NCI-H1417 (cell line): Measurements from ENCODE around the gene C2orf81.
"Not testable (repeated sequence)": the region's sequence is repeated elsewhere in the genome, so short reads cannot be mapped to it uniquely, and the experiment has no call there.

ENCODE experiments used
- DNase-seq, 3 experiments: peaks; one replicate each; lab custom pipeline; 2025; lab: John Stamatoyannopoulos, UW

Gene C2orf81

DNA sequence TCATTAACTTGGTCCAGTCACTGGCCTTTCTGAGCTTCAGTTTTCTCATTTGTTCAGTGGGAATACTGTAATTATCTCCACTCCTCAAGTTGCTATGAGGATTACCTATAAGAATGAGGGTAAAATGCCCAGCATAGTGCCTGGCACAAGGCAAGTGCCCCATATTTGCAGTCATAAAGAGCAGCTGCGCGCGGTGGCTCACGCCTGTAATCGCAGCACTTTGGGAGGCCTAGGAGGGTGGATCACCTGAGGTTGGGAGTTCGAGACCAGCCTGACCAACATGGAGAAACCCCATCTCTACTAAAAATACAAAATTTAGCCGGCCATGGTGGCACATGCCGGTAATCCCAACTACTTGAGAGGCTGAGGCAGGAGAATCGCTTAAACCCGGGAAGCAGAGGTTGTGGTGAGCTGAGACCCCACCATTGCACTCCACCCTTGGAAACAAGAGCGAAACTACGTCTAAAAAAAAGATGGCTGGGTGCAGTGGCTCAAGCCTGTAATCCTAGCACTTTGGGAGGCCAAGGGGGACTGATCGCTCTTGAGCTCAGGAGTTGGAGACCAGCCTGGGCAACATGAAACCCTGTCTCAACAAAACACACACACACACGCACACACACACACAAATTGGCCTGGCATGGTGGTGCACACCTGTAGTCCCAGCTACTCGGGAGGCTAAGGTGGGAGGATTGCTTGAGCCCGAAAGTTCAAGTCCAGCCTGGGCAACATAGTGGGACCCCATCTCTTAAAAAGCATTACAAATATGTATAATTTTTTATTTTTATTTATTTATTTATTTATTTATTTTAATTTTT, 21.3 kb upstream of the C2orf81 start:
- not testable (repeated sequence) for DNase-seq

- DNase-seq, result peak in 2 of 3 experiments; percentile 72 to 93
Measured at GRCh38 chr2:74441690-74442482, 20.5 kb upstream of the C2orf81 start, which contains the start of gene RTKN. Gene RTKN (minus strand): TSS chr2:74441937. CDS start chr2:74441816, 121 bp downstream.

GRCh38 chr2:74441170-74441689, 19.8 kb upstream of the C2orf81 start:
- no peak for DNase-seq

- DNase-seq, result peak; percentile 8 to 97 (median 96)
Measured at GRCh38 chr2:74440378-74441169, 19.2 kb upstream of the C2orf81 start.

- no peak for DNase-seq
Measured at GRCh38 chr2:74439803-74440377, 18.5 kb upstream of the C2orf81 start.

GRCh38 chr2:74439373-74439772, 18.0 kb upstream of the C2orf81 start:
- DNase-seq, result no peak

DNA sequence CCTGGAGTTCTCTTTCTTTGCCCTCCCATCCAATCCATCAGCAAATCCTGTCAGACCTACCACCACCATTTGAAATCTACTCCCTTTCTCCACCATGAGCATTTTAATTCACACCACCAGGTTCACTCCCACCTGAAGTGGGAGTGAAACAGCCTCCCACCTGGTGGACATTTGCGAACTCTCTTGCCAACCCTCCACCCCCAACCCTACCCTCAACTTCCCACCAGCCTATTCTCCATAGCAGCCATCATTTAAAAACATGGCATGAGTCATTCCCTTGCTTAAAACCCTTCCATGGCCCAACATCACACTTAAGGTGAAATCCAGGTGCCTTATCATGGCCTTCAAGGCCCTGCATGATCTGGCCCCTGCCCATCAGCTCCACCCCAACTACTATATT, 16.8 kb upstream of the C2orf81 start:
- no peak for DNase-seq

- DNase-seq, result no peak
Measured at GRCh38 chr2:74436848-74437695, 15.7 kb upstream of the C2orf81 start.

DNA sequence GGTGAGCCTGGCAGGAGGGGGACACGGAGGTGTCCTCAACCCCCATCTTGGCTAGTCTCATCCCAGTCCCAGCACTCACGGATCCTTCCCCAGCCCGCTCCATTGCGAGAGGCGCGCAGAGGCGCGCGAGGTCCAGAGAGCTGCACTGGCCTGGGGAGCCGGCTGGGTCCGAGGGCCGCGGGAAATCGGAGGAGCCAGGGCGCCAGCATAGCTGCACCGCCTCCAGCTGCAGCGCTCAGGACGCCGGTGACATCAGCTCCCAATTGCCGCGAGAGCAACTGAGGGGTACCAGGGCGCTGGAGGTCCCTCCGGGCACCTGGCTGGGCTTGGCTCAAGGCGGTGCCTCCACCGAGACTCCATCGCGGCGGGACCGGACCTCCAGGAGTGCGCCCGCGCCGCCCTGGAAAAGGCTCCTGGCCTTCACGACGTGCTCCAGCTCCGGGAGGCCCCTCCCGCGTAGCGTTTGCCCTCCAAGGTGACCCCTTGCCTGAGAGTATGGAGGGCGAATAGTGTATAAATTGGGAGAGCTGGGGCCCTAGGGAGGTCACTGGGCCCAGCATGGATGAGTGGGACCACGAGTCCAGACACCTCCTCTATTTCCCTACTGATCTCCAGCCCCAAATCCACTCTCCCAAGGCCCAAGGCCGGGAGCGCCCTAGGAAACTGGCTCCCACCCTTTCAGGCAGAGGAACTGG, 14.8 kb upstream of the C2orf81 start:
- DNase-seq, result no peak

DNA sequence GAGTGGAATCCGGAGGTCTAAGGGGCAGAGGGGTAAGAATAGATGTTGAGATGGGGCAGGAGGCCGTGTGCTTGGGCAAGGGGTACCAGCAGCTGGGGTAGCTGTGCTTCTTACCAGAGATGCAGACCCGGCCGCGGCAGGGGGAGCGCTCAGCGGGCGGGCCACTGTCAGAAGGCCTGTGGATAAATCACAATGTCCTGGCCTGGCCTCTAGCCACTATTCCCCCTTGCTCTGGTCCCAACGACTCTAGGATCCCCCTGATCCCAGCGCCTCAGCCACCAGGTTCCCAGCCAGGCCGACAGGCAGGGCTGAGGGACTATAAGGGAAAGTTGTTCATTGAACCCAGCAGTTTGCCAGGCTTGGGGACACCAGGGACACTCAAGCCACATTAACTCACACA, 9.1 kb upstream of the C2orf81 start:
- DNase-seq, result no peak

- DNase-seq, result no peak
Measured at GRCh38 chr2:74429487-74430451, 8.3 kb upstream of the C2orf81 start.

- DNase-seq, result no peak
Measured at GRCh38 chr2:74428675-74429074, 7.3 kb upstream of the C2orf81 start.

DNA sequence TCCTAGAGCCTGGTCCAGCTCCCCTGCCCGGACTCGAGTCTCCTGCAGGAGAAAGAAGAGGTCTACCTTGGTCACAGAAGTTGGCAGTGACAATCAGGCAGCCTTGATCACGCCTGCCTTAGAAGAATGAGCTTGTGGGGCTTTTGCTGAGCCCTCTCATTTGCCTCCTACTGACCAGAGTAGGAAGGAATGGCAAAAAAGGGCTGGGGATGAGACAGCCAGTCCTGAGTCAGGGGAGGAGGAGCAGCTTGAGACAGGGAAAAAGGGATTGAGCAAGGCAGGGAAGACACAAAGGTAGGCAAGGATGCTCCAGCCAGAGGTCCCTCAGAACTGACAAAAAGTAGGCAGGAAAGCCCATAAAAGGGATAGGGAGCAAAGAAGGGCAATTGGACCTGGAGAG, 6.1 kb upstream of the C2orf81 start:
- no peak for DNase-seq

DNA sequence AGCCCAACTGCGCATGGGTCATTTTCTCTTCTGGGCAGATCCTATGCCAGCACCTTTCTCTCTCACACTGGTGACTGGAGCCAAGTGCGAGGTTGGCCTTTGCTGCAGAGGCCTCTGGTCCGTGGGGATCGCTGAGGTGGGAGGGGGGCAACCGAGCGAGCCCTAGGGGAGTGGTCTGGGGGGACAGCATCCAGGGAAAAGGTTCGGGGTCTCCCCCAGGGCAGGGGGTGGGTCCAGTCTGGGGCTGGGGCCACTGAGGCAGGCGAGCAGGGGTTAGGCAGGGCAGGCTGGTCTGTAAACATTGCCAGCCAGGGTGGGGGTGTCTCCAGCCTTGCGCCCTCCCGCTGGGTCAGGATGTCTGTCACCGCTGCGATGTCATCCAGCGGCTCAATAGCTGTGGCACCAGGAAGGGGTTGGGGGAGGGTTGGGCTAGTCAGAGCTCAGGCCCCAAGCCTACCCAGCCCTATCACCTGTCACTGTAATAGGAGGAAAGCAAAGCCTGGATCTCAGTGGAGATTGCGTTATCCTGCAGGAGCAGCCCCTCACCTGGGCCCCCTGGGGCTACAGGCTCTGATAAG, 4.9 kb upstream of the C2orf81 start:
- DNase-seq, result no peak

GRCh38 chr2:74425523-74425922, 4.1 kb upstream of the C2orf81 start:
- no peak for DNase-seq

DNA sequence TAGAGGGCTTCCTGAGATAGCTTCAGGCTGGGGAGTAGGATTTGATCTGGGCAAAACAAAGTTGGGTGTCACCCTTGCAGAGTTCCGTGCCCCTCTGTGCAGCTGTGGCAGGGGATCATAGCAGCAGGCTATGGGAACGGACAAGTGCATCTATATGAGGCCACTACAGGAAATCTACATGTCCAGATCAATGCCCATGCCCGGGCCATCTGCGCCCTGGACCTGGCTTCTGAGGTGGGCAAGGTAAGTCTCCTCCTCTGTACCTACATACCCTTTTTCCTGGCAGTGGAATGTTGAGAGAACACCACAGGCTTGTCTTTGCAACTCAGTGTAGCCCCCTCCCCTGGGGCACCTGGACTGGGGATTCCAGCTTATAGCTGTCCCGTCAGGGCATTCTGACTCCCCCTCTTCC, 3.6 kb upstream of the C2orf81 start:
- no peak for DNase-seq

DNA sequence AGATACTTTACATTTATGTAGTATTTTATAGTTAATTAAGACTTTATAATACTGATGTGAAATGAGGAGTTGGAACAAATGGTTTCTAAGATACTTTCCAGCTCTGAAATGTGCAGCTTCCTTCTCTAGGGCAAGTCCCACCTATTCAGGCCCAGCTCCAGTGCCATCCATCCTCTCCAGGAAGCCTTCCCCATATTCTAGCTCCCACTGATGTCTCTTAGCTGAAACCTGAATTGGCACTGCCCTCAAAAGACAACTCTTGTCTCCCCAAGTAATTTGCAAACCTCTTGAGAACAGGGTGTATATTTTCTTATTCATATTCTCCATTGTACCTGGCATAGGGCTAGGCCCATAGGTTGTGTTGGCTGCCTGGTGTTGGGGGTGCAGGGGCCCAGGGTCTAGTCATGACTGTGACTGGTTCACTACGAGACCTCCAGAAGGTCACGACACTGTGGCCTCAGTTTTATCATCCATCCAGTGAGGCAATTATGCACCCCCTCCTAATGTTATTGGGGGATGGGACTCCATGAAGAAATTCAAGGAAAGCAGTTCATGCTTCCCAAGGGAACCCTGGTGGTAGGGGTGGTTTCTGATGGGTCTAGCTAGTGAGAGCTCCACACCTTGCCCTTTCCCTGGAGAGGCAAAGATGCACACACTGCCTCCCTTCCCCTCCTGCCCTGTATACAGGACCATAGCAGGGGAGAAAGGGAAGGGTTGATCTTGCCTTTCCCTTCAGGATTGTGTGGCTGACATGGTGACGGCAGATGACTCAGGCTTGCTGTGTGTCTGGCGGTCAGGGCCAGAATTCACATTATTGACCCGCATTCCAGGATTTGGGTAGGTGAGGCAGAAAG, 2.9 kb upstream of the C2orf81 start:
- DNase-seq, result no peak
